ENCODE results near the gene MEG3. TPM values are rescaled to one million over a fixed set of nuclear protein-coding genes. Genes with fewer than 3 reads are reported as not detected.

Gene MEG3
- total and polyA plus RNA-seq, 12 donors = 86.6 to 8,129 (median 728) TPM

DNA sequence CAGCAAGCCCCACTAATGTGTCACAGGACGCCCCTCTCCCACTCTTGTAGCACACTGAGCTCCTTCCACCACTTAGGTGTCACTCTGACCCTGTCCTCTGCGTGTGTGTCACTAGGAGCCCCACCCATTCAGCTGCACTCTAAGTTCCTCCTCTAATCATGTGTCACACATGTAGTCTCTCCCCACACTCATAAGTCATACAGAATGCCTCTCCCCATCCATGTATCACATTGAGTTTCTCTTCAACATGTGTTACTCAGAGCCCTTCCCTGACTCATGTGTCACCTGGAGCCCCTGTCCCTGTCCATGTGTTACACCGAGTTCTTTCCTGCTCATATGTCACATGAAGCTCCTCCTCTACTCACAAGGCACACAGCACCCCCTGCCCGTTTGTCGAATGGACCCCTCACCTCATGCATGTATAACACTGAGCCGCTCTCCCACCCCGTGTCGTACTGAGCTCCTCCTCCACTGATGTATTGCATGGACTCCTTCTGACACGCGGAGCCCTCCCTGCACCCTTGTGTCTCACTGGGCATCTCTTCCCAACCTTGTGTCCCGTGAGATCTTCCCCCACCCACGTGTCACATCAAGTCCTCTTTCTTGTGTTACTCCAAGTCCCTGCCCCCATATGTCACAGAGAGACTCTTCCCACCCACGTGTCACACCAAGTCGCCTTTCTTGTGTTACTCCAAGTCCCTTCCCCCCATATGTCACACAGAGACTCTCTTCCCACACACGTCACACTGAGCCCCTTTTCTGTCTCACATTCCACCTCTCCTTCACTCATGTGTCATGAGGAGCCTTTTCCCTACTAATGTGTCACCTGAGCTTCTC lies 46.6 kb downstream of the MEG3 start:
- Histone ChIP-seq H3K4me1 (replicated peaks in 1 of 2) (peaks cover 0 to 6% of the 10 kb centered on the region in 2 donors), H3K9me3 (replicated peaks in 1 of 3) (no peaks in the 10 kb centered on the region), H3K27me3 (no peaks in the 10 kb centered on the region), H3K27ac (peak overlapping the region in 2 of 5 donors; percentile 63 to 73), H3K4me3 (no peak overlapping the region), H3K36me3 (replicated peaks in 1 of 2) (peaks cover 0 to 11% of the 10 kb centered on the region in 2 donors)
- TF ChIP-seq, protein P1, sequence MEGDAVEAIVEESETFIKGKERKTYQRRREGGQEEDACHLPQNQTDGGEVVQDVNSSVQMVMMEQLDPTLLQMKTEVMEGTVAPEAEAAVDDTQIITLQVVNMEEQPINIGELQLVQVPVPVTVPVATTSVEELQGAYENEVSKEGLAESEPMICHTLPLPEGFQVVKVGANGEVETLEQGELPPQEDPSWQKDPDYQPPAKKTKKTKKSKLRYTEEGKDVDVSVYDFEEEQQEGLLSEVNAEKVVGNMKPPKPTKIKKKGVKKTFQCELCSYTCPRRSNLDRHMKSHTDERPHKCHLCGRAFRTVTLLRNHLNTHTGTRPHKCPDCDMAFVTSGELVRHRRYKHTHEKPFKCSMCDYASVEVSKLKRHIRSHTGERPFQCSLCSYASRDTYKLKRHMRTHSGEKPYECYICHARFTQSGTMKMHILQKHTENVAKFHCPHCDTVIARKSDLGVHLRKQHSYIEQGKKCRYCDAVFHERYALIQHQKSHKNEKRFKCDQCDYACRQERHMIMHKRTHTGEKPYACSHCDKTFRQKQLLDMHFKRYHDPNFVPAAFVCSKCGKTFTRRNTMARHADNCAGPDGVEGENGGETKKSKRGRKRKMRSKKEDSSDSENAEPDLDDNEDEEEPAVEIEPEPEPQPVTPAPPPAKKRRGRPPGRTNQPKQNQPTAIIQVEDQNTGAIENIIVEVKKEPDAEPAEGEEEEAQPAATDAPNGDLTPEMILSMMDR (IDR thresholded peaks at IDR 0.05) = no peak
- no peak for TF ChIP-seq POLR2A (IDR thresholded peaks at IDR 0.05)
- DNase-seq = peak in 1 of 7 donors; percentile 15
- WGBS, 4 donors = 73 to 77% (median 74%) methylated on average over 15 of the region's 15 CpGs
- intact Hi-C loops (cut with DNase I) = no loop called here

- intact Hi-C loops (cut with DNase I) = no loop called here
- no peak overlapping the region for H3K4me3 ChIP-seq
- no peaks in the 10 kb centered on the region for H3K9me3 ChIP-seq (replicated peaks in 1 of 3)
- no peaks in the 10 kb centered on the region for H3K27me3 ChIP-seq
- peaks cover 0 to 10% of the 10 kb centered on the region in 2 donors for H3K4me1 ChIP-seq (replicated peaks in 1 of 2)
- no peak for TF ChIP-seq POLR2A (IDR thresholded peaks at IDR 0.05)
- TF ChIP-seq, protein P1 (IDR thresholded peaks at IDR 0.05) = no peak
- DNase-seq = peak in 3 of 7 donors; percentile 15 to 56 (median 35)
- H3K36me3 ChIP-seq (replicated peaks in 1 of 2) = peaks cover 0 to 9% of the 10 kb centered on the region in 2 donors
- WGBS, 4 donors = 47 to 61% (median 54%) methylated on average over 3 of the region's 3 CpGs
- peak overlapping the region in 1 of 5 donors; percentile 73 for H3K27ac ChIP-seq
These were observed 47.2 kb downstream of the MEG3 start for GRCh38 chr14:100873096-100873482.

DNA sequence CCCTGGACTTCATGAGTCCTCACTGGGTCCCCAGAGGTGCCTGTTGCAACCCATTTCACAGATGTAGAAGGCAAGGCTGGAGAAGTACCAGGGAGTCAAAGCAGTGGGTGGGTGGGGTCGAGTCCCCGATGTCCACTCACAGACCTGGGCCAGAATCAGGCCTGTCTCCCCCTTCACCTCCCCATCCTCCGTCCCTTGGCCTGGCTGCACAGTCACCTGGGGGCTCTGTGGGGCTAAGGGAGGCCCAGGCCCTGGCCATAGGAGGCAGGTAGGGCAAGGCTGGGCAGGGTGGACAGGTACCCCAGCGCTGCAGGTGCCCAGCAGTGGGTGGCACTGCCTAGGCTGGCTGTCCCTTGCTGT lies 48.1 kb downstream of the MEG3 start:
- intact Hi-C loops (cut with DNase I) = no loop called here
- Histone ChIP-seq H3K27ac (peak overlapping the region in 1 of 5 donors; percentile 41), H3K9me3 (replicated peaks in 1 of 3) (no peaks in the 10 kb centered on the region), H3K4me1 (replicated peaks in 1 of 2) (peaks cover 0 to 14% of the 10 kb centered on the region in 2 donors), H3K36me3 (replicated peaks in 1 of 2) (peaks cover 0 to 3% of the 10 kb centered on the region in 2 donors), H3K27me3 (no peaks in the 10 kb centered on the region), H3K4me3 (no peak overlapping the region)
- TF ChIP-seq, protein P1 (IDR thresholded peaks at IDR 0.05) = no peak
- TF ChIP-seq POLR2A (IDR thresholded peaks at IDR 0.05) = no peak
- 78 to 100% (median 94%) methylated on average over 1 to 4 of the region's 4 CpGs for WGBS, 4 donors
- no peak for DNase-seq

GRCh38 chr14:100874411-100875091 lies 48.6 kb downstream of the MEG3 start:
- 78 to 91% (median 83%) methylated on average over 8 to 21 of the region's 21 CpGs for WGBS, 4 donors
- DNase-seq = no peak
- Histone ChIP-seq H3K27ac (peak overlapping the region in 1 of 5 donors; percentile 41), H3K4me1 (replicated peaks in 1 of 2) (peaks cover 0 to 14% of the 10 kb centered on the region in 2 donors), H3K36me3 (replicated peaks in 1 of 2) (peaks cover 0 to 3% of the 10 kb centered on the region in 2 donors), H3K27me3 (no peaks in the 10 kb centered on the region), H3K4me3 (no peak overlapping the region), H3K9me3 (replicated peaks in 1 of 3) (no peaks in the 10 kb centered on the region)
- TF ChIP-seq, protein P1 (IDR thresholded peaks at IDR 0.05) = no peak
- no peak for TF ChIP-seq POLR2A (IDR thresholded peaks at IDR 0.05)
- intact Hi-C loops (cut with DNase I) = no loop called here

Measured in adrenal gland (tissue), 12 donors.